CD4-positive, alpha-beta memory T cell (primary cell): Measurements from ENCODE around the gene SEPTIN1. TPM values are rescaled to one million over a fixed set of nuclear protein-coding genes. Genes with fewer than 3 reads are reported as not detected.
A peak's percentile ranks its signal among the peaks of the same experiment; 100 is the strongest.

Experiments
- CTCF ChIA-PET: fragments of 350-600 bp; sonication (Branson Sonifier 250); formaldehyde crosslinking; loops from one replicate; lab custom pipeline; 2021; ENCODE audit warnings: inconsistent platforms; ENCODE audit not compliant: partially characterized antibody; lab: Charles Lee
- POLR2A ChIA-PET: fragments of 350-600 bp; sonication (Branson Sonifier 250); formaldehyde crosslinking; loops from one replicate; lab custom pipeline; 2021; ENCODE audit not compliant: partially characterized antibody; lab: Charles Lee
- DNase-seq, 5 donors: peaks; one replicate each; pipeline versions ENCODE4 v3.0.0 to v3.0.0-alpha.2; 2020 to 2022; ENCODE audit warnings: mixed read lengths in 1 of 5
- H3K27ac ChIP-seq: one replicate; pipeline ENCODE4 v1.7.0; 2013; ENCODE audit warnings: low read depth, low read length
- H3K27me3 ChIP-seq: 2 replicates; pipeline ENCODE4 v1.7.0; 2013; ENCODE audit warnings: mild to moderate bottlenecking, low read length, moderate library complexity; ENCODE audit not compliant: insufficient read depth
- H3K36me3 ChIP-seq: 2 replicates; pipeline ENCODE4 v1.7.0; 2013; ENCODE audit warnings: mild to moderate bottlenecking, low read length, moderate library complexity; ENCODE audit not compliant: insufficient read depth
- H3K4me1 ChIP-seq: 2 replicates; pipeline ENCODE4 v1.7.0; 2013; ENCODE audit warnings: mild to moderate bottlenecking, low read length, moderate library complexity; ENCODE audit not compliant: insufficient read depth
- H3K4me3 ChIP-seq, 2 donors: one replicate each; pipeline ENCODE4 v1.7.0; 2013; ENCODE audit warnings: low read length in 2 of 2, mild to moderate bottlenecking in 1 of 2
- H3K9me3 ChIP-seq, 2 donors: one replicate each; pipeline ENCODE4 v1.7.0; 2013; ENCODE audit warnings: low read length in 2 of 2, control low read depth in 1 of 2; ENCODE audit not compliant: control insufficient read depth in 1 of 2
- H3K27ac Mint-ChIP-seq, 7 donors: one replicate each; pipeline ENCODE4 v1.8.0; 2020 to 2021; ENCODE audit warnings: mixed read lengths in 7 of 7, mild to moderate bottlenecking in 6 of 7, inconsistent platforms in 3 of 7, moderate library complexity in 3 of 7
- H3K27me3 Mint-ChIP-seq, 2 donors: one replicate each; pipeline ENCODE4 v1.8.0; 2020 to 2021; ENCODE audit warnings: mixed read lengths in 2 of 2
- H3K36me3 Mint-ChIP-seq, 2 donors: one replicate each; pipeline ENCODE4 v1.8.0; 2020 to 2021; ENCODE audit warnings: mixed read lengths in 2 of 2, inconsistent platforms in 1 of 2, mild to moderate bottlenecking in 1 of 2
- H3K4me1 Mint-ChIP-seq, 4 donors: one replicate each; pipeline ENCODE4 v1.8.0; 2020 to 2021; ENCODE audit warnings: mixed read lengths in 4 of 4, mild to moderate bottlenecking in 1 of 4
- H3K4me3 Mint-ChIP-seq, 8 donors: one replicate each; pipeline ENCODE4 v1.8.0; 2020 to 2021; ENCODE audit warnings: mixed read lengths in 8 of 8, mild to moderate bottlenecking in 7 of 8, moderate library complexity in 6 of 8, inconsistent platforms in 3 of 8
- H3K9me3 Mint-ChIP-seq, 8 donors: one replicate each; pipeline ENCODE4 v1.8.0; 2020 to 2021; ENCODE audit warnings: mixed read lengths in 8 of 8, mild to moderate bottlenecking in 5 of 8, inconsistent platforms in 3 of 8, moderate library complexity in 1 of 8
- intact Hi-C: fragments of 100-400 bp; cut with micrococcal nuclease; formaldehyde crosslinking; loops from one replicate; pipeline ENCODE4 v1.15.1; 2023
- polyA plus RNA-seq, 2 donors: library from polyadenylated mRNA; unstranded; fragments of 300-500 nt; fragmentation: Illumina TruSeq; gene quantifications; one replicate each; pipeline ENCODE4 v1.2.3, GENCODE V29; 2021
- total RNA-seq, 2 experiments: library from RNA; stranded (reverse); gene quantifications; one replicate each; pipeline ENCODE4 v1.2.3, GENCODE V29; 2021

The SEPTIN1 gene
- total RNA-seq (100 to 1,000 TPM; 198 to 206 TPM), polyA plus RNA-seq (100 to 1,000 TPM; 210 to 212 TPM)

GRCh38 chr16:30382111-30382881 lies at the start of gene SEPTIN1:
Gene SEPTIN1, minus strand, starts transcription at chr16:30382561. Its CDS starts 19 bp downstream, at chr16:30382542.
- peaks cover 12 to 29% of the 10 kb centered on the region in 2 donors for H3K36me3 Mint-ChIP-seq
- Histone ChIP-seq H3K9me3 (no peaks in the 10 kb centered on the region), H3K36me3 (peaks cover 6% of the 10 kb centered on the region), H3K4me1 (peaks cover 61% of the 10 kb centered on the region), H3K27ac (peak within 1 kb of the TSS; percentile 86), H3K4me3 (peak within 1 kb of the TSS; percentile 86 to 88), H3K27me3 (no peaks in the 10 kb centered on the region)
- intact Hi-C loops: loop anchor here (1.0 kb wide), 2 partner anchors 13 to 27 kb away; partner anchors contain the start of gene ZNF48
- peaks cover 0 to 5% (median 0%) of the 10 kb centered on the region in 8 donors for H3K9me3 Mint-ChIP-seq
- peak within 1 kb of the TSS; percentile 82 to 97 (median 91) for H3K4me3 Mint-ChIP-seq
- POLR2A ChIA-PET: interaction anchor here (0.7 to 11.2 kb wide), 23 partner anchors 14 to 566 kb away, joined by 3 to 540 read pairs (median 5); partner anchors contain the start of genes ALDOA, CD2BP2, CORO1A and DCTPP1
- peak within 1 kb of the TSS; percentile 97 to 100 (median 100) for H3K27ac Mint-ChIP-seq
- CTCF ChIA-PET: interaction anchor here (0.7 to 3.6 kb wide), 12 partner anchors 9 to 290 kb away, joined by 3 to 33 read pairs (median 4); partner anchors contain the start of genes TBC1D10B, TBX6 and ZNF48
- H3K4me1 Mint-ChIP-seq: peaks cover 33 to 71% (median 50%) of the 10 kb centered on the region in 4 donors
- DNase-seq: peak; percentile 78 to 89 (median 82)
- H3K27me3 Mint-ChIP-seq: no peaks in the 10 kb centered on the region

GRCh38 chr16:30430428-30430970 lies 48.1 kb upstream of the SEPTIN1 start:
- Mint-ChIP-seq H3K36me3 (peaks cover 15% of the 10 kb centered on the region in 2 donors), H3K4me1 (peaks cover 20 to 31% (median 23%) of the 10 kb centered on the region in 4 donors), H3K27ac (no peak overlapping the region), H3K27me3 (no peaks in the 10 kb centered on the region), H3K9me3 (no peaks in the 10 kb centered on the region), H3K4me3 (no peak overlapping the region)
- intact Hi-C loops: loop anchor here (1.0 to 2.0 kb wide), 12 partner anchors 12 to 228 kb away; partner anchors contain the start of genes FBRS, ITGAL, SEPHS2 and ZNF764
- H3K27me3 ChIP-seq: no peaks in the 10 kb centered on the region
- no peak for DNase-seq
- H3K36me3 ChIP-seq: peaks cover 8% of the 10 kb centered on the region
- H3K9me3 ChIP-seq: no peaks in the 10 kb centered on the region
- peaks cover 32% of the 10 kb centered on the region for H3K4me1 ChIP-seq
- ChIA-PET CTCF (interaction anchor here (0.5 to 2.6 kb wide), 43 partner anchors 10 to 327 kb away, joined by 3 to 39 read pairs (median 6); partner anchors contain the start of genes CORO1A, SEPHS2, ZNF688 and ZNF689), POLR2A (interaction anchor here (0.6 to 3.0 kb wide), 44 partner anchors 11 to 1447 kb away, joined by 3 to 91 read pairs (median 8); partner anchors contain the start of genes ALDOA, CD2BP2, CORO1A and FBRS)
- H3K27ac ChIP-seq: peak overlapping the region; percentile 59
- no peak overlapping the region for H3K4me3 ChIP-seq

- peaks cover 17 to 28% (median 21%) of the 10 kb centered on the region in 4 donors for H3K4me1 Mint-ChIP-seq
- Histone ChIP-seq H3K27ac (peak within 1 kb of the TSS; percentile 72), H3K4me1 (peaks cover 32% of the 10 kb centered on the region), H3K4me3 (peak within 1 kb of the TSS; percentile 76 to 84), H3K9me3 (no peaks in the 10 kb centered on the region), H3K27me3 (no peaks in the 10 kb centered on the region), H3K36me3 (peaks cover 8% of the 10 kb centered on the region)
- intact Hi-C loops: loop anchor here (1.0 to 2.0 kb wide), 12 partner anchors 12 to 228 kb away; partner anchors contain the start of genes FBRS, ITGAL, SEPHS2 and ZNF764
- H3K36me3 Mint-ChIP-seq: peaks cover 15 to 16% of the 10 kb centered on the region in 2 donors
- H3K27ac Mint-ChIP-seq: peak within 1 kb of the TSS in 2 of 7 donors; percentile 70 to 84
- peak; percentile 95 to 99 (median 98) for DNase-seq
- CTCF ChIA-PET: interaction anchor here (0.6 to 2.6 kb wide), 55 partner anchors 8 to 364 kb away, joined by 3 to 39 read pairs (median 5); partner anchors contain the start of genes ALDOA, CORO1A, SEPHS2 and ZNF688
- peak within 1 kb of the TSS in 1 of 8 donors; percentile 35 for H3K4me3 Mint-ChIP-seq
- POLR2A ChIA-PET: interaction anchor here (0.6 to 3.0 kb wide), 50 partner anchors 11 to 1446 kb away, joined by 3 to 91 read pairs (median 8); partner anchors contain the start of genes ALDOA, CD2BP2, CORO1A and FBRS
- no peaks in the 10 kb centered on the region for H3K27me3 Mint-ChIP-seq
- no peaks in the 10 kb centered on the region for H3K9me3 Mint-ChIP-seq
These were observed 47.5 kb upstream of the SEPTIN1 start, which contains the start of gene DCTPP1 for GRCh38 chr16:30429678-30430427. Gene DCTPP1, minus strand, starts transcription at chr16:30430030. Its CDS starts 50 bp downstream, at chr16:30429980.

- ChIA-PET POLR2A (interaction anchor here (0.6 to 3.0 kb wide), 46 partner anchors 10 to 364 kb away, joined by 3 to 91 read pairs (median 8); partner anchors contain the start of genes ALDOA, CD2BP2, CORO1A and FBRS), CTCF (interaction anchor here (0.6 to 2.6 kb wide), 51 partner anchors 7 to 364 kb away, joined by 3 to 39 read pairs (median 5); partner anchors contain the start of genes ALDOA, SEPHS2, ZNF688 and ZNF689)
- peak overlapping the region; percentile 72 for H3K27ac ChIP-seq
- intact Hi-C loops: no loop called here
- H3K9me3 Mint-ChIP-seq: no peaks in the 10 kb centered on the region
- peaks cover 15 to 20% of the 10 kb centered on the region in 2 donors for H3K36me3 Mint-ChIP-seq
- H3K27me3 Mint-ChIP-seq: no peaks in the 10 kb centered on the region
- no peak for DNase-seq
- H3K4me1 ChIP-seq: peaks cover 27% of the 10 kb centered on the region
- H3K27me3 ChIP-seq: no peaks in the 10 kb centered on the region
- peak overlapping the region; percentile 76 to 84 for H3K4me3 ChIP-seq
- H3K36me3 ChIP-seq: peaks cover 13% of the 10 kb centered on the region
- no peaks in the 10 kb centered on the region for H3K9me3 ChIP-seq
- H3K4me3 Mint-ChIP-seq: no peak overlapping the region
- H3K27ac Mint-ChIP-seq: no peak overlapping the region
- peaks cover 12 to 23% (median 18%) of the 10 kb centered on the region in 4 donors for H3K4me1 Mint-ChIP-seq
These were observed 47.0 kb upstream of the SEPTIN1 start for GRCh38 chr16:30429418-30429677.

GRCh38 chr16:30428055-30428454 lies 45.7 kb upstream of the SEPTIN1 start:
- Mint-ChIP-seq H3K4me1 (peaks cover 5 to 16% (median 12%) of the 10 kb centered on the region in 4 donors), H3K27ac (peak overlapping the region in 6 of 7 donors; percentile 9 to 84 (median 50)), H3K4me3 (peak overlapping the region; percentile 21 to 61 (median 39)), H3K9me3 (no peaks in the 10 kb centered on the region), H3K36me3 (peaks cover 15 to 32% of the 10 kb centered on the region in 2 donors), H3K27me3 (no peaks in the 10 kb centered on the region)
- Histone ChIP-seq H3K27ac (no peak overlapping the region), H3K9me3 (no peaks in the 10 kb centered on the region), H3K36me3 (peaks cover 24% of the 10 kb centered on the region), H3K4me1 (peaks cover 19% of the 10 kb centered on the region), H3K4me3 (no peak overlapping the region), H3K27me3 (no peaks in the 10 kb centered on the region)
- no peak for DNase-seq
- intact Hi-C loops: no loop called here
- ChIA-PET CTCF (interaction anchor here (1.1 kb wide), 1 partner anchor 144 kb away, joined by 3 read pairs; the partner anchor contains the start of gene ZNF688), POLR2A (interaction anchor here (1.1 to 2.9 kb wide), 2 partner anchors 10 to 45 kb away, joined by 5 to 20 read pairs; partner anchors contain the start of gene SEPTIN1)

GRCh38 chr16:30421010-30421409 lies 38.6 kb upstream of the SEPTIN1 start:
- Mint-ChIP-seq H3K4me3 (no peak overlapping the region), H3K27ac (peak overlapping the region in 5 of 7 donors; percentile 33 to 87 (median 33)), H3K4me1 (peaks cover 9 to 21% (median 13%) of the 10 kb centered on the region in 4 donors), H3K36me3 (peaks cover 15 to 35% of the 10 kb centered on the region in 2 donors), H3K27me3 (no peaks in the 10 kb centered on the region), H3K9me3 (no peaks in the 10 kb centered on the region)
- H3K27me3 ChIP-seq: no peaks in the 10 kb centered on the region
- H3K4me1 ChIP-seq: peaks cover 15% of the 10 kb centered on the region
- H3K27ac ChIP-seq: no peak overlapping the region
- DNase-seq: no peak
- intact Hi-C loops: no loop called here
- POLR2A ChIA-PET: interaction anchor here (4.4 kb wide), 1 partner anchor 9 kb away, joined by 91 read pairs; the partner anchor contains the start of gene DCTPP1
- H3K9me3 ChIP-seq: no peaks in the 10 kb centered on the region
- H3K36me3 ChIP-seq: peaks cover 16% of the 10 kb centered on the region
- no peak overlapping the region for H3K4me3 ChIP-seq
- CTCF ChIA-PET: interaction anchor here (0.7 to 1.9 kb wide), 3 partner anchors 9 to 11 kb away, joined by 4 to 8 read pairs (median 4); partner anchors contain the start of gene DCTPP1
